Measurements from ENCODE around the gene LRRFIP1. TPM values are rescaled to one million over a fixed set of nuclear protein-coding genes. Genes with fewer than 3 reads are reported as not detected.

The LRRFIP1 gene
- total RNA-seq, 4 donors from 2014 or later = 142 to 213 (median 191) TPM

- 91% methylated on average over 7 of the region's 10 CpGs for WGBS
These were observed 14.6 kb upstream of the LRRFIP1 start for GRCh38 chr2:237612527-237613357.

GRCh38 chr2:237613679-237614078 lies 13.7 kb upstream of the LRRFIP1 start:
- Histone ChIP-seq H3K9me3 (no peaks in the 10 kb centered on the region), H3K36me3 (no peaks in the 10 kb centered on the region), H3K27ac (replicated peaks in 1 of 4) (no peak overlapping the region), H3K27me3 (no peaks in the 10 kb centered on the region), H3K4me3 (no peak overlapping the region), H3K4me1 (peaks cover 36 to 53% (median 48%) of the 10 kb centered on the region in 4 donors)
- TF ChIP-seq POLR2AphosphoS5 (IDR thresholded peaks at IDR 0.05) (no peak), EP300 (IDR thresholded peaks at IDR 0.05) (no peak), POLR2A (IDR thresholded peaks at IDR 0.05; ENCODE audit: low read depth) (no peak), CTCF (IDR thresholded peaks at IDR 0.05) (no peak)
- DNase-seq (ENCODE audit: extremely low spot score) = no peak
- intact Hi-C loops (cut with DNase I) = loop anchor here (10.0 kb wide), 1 partner anchor 51 kb away; no protein-coding TSS in a partner anchor

More at GRCh38 chr2:237612527-237613357, 14.6 kb upstream of the LRRFIP1 start:
- H3K27me3 ChIP-seq = no peaks in the 10 kb centered on the region
- no peaks in the 10 kb centered on the region for H3K9me3 ChIP-seq
- H3K27ac ChIP-seq (replicated peaks in 1 of 4) = no peak overlapping the region
- H3K4me1 ChIP-seq = peaks cover 35 to 43% (median 39%) of the 10 kb centered on the region in 4 donors
- DNase-seq (ENCODE audit: extremely low spot score) = no peak
- TF ChIP-seq POLR2AphosphoS5 (IDR thresholded peaks at IDR 0.05) (no peak), CTCF (IDR thresholded peaks at IDR 0.05) (no peak), EP300 (IDR thresholded peaks at IDR 0.05) (no peak), POLR2A (IDR thresholded peaks at IDR 0.05; ENCODE audit: low read depth) (no peak)
- H3K4me3 ChIP-seq = no peak overlapping the region
- intact Hi-C loops (cut with DNase I) = loop anchor here (10.0 kb wide), 1 partner anchor 52 kb away; no protein-coding TSS in a partner anchor
- H3K36me3 ChIP-seq = no peaks in the 10 kb centered on the region

GRCh38 chr2:237614151-237614720 lies 13.2 kb upstream of the LRRFIP1 start:
- no peak for TF ChIP-seq EP300 (IDR thresholded peaks at IDR 0.05)
- no peak for TF ChIP-seq POLR2A (IDR thresholded peaks at IDR 0.05; ENCODE audit: low read depth)
- TF ChIP-seq POLR2AphosphoS5 (IDR thresholded peaks at IDR 0.05) = no peak
- no peak for TF ChIP-seq CTCF (IDR thresholded peaks at IDR 0.05)
- Histone ChIP-seq H3K4me3 (no peak overlapping the region), H3K9me3 (no peaks in the 10 kb centered on the region), H3K36me3 (no peaks in the 10 kb centered on the region), H3K4me1 (peaks cover 36 to 56% (median 50%) of the 10 kb centered on the region in 4 donors), H3K27ac (replicated peaks in 1 of 4) (peak overlapping the region; percentile 84 to 85 (median 84)), H3K27me3 (no peaks in the 10 kb centered on the region)
- no peak for DNase-seq (ENCODE audit: extremely low spot score)
- 72% methylated on average over 9 of the region's 9 CpGs for WGBS
- intact Hi-C loops (cut with DNase I) = loop anchor here (10.0 kb wide), 1 partner anchor 51 kb away; no protein-coding TSS in a partner anchor

GRCh38 chr2:237615631-237616249 lies 11.6 kb upstream of the LRRFIP1 start:
- Histone ChIP-seq H3K27me3 (no peaks in the 10 kb centered on the region), H3K4me1 (peaks cover 36 to 56% (median 50%) of the 10 kb centered on the region in 4 donors), H3K9me3 (no peaks in the 10 kb centered on the region), H3K27ac (replicated peaks in 1 of 4) (peak overlapping the region; percentile 84 to 85 (median 84)), H3K36me3 (no peaks in the 10 kb centered on the region), H3K4me3 (no peak overlapping the region)
- TF ChIP-seq POLR2AphosphoS5 (IDR thresholded peaks at IDR 0.05) (no peak), EP300 (IDR thresholded peaks at IDR 0.05) (no peak), POLR2A (IDR thresholded peaks at IDR 0.05; ENCODE audit: low read depth) (no peak), CTCF (IDR thresholded peaks at IDR 0.05) (no peak)
- 48% methylated on average over 4 of the region's 4 CpGs for WGBS
- DNase-seq (ENCODE audit: extremely low spot score) = no peak
- intact Hi-C loops (cut with DNase I) = loop anchor here (10.0 kb wide), 1 partner anchor 49 kb away; no protein-coding TSS in a partner anchor

Data from esophagus muscularis mucosa (tissue), 4 donors.